Measurements from ENCODE around the gene GCNT1.

DNA sequence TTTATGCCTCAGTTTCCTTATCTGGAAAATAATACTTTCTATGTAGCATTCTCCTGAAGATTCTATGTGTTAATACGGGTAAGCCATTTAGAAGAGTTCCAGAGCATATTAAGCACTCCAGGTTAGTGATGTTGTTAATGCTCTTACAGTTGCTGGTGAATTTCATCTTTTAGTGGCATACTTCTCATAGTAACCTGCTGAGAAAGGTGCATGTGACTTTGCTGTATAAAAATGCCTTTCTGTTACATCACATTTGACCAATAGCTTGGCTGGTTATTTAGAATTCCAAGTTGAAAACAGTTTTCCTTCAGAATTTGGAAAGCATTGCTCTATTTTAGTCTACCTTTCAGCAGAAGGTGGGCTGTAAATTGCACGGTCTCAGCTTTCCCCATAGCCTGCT, 27.2 kb downstream of the GCNT1 start:
- TF ChIP-seq CTCF (IDR thresholded peaks at IDR 0.05; ENCODE audit: poor library complexity) = no peak
- no peak for TF ChIP-seq EZH2 (IDR thresholded peaks at IDR 0.05; ENCODE audit: borderline replicate concordance)
- no peak for TF ChIP-seq EZH2phosphoT487 (IDR thresholded peaks at IDR 0.05; ENCODE audit: low read depth, severe bottlenecking, unreplicated experiment)
